ENCODE measurements around the gene ITGB3BP. TPM values are rescaled to one million over a fixed set of nuclear protein-coding genes. Genes with fewer than 3 reads are reported as not detected.

The ITGB3BP gene
- total RNA-seq, 1 experiment from 2014 or later: 50.2 TPM

DNA sequence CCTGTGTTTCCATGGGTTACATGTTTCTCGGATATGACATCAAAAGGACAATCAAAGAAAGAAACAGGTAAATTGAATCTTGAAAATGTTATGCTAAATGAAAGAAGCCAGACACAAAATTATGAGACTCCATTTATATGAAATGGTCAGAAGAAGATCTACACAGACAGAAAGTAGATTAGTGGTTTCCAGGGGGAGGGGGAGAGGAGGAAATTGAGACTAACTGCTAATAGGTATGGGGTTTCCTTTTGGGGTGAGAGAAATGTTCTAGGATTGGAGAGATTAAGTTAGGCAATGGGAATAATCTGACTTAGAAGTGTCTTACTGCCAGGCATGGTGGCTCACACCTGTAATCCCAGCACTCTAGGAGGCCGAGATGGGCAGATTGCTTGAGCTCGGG lies 21.8 kb downstream of the ITGB3BP start:
- Histone ChIP-seq H3K36me3 (ENCODE audit: control insufficient read depth in 1 of 2, insufficient read depth in 2 of 2, low read length in 2 of 2) (peaks cover 0 to under 1% of the 10 kb centered on the region in 2 experiments; a peak in 1 of 4 replicates), H3K4me3 (replicated peaks in 1 of 2; ENCODE audit: low read depth in 1 of 2, low read length in 2 of 2) (no peak overlapping the region), H3K4me1 (ENCODE audit: control insufficient read depth in 1 of 2, insufficient read depth in 2 of 2, low read length in 2 of 2) (no peaks in the 10 kb centered on the region), H4K20me1 (ENCODE audit: insufficient read depth) (no peaks in the 10 kb centered on the region), H3K9me2 (ENCODE audit: insufficient read depth) (no peaks in the 10 kb centered on the region), H3K9ac (ENCODE audit: low read length) (no peak overlapping the region), H3K4me2 (ENCODE audit: low read length) (no peak overlapping the region), H3K79me2 (ENCODE audit: insufficient read depth, low read length) (0 out of 2 replicates have a peak, but pooled peaks cover 6% of the 10 kb centered on the region), H3K27me3 (ENCODE audit: insufficient read depth, low read length) (no peaks in the 10 kb centered on the region), H3K27ac (ENCODE audit: low read depth, low read length) (no peak overlapping the region), H2AFZ (ENCODE audit: low read depth, low read length, poor library complexity, severe bottlenecking) (no peak overlapping the region), H3K9me3 (ENCODE audit: control insufficient read depth in 1 of 2, insufficient read depth in 1 of 2, low read depth in 1 of 2, low read length in 2 of 2) (no peaks in the 10 kb centered on the region)
- no peak for ATAC-seq
- BruUV-seq (replicated peaks): no TSS peak
- no peak for DNase-seq (ENCODE audit: low read depth, low spot score)
- ChIA-PET POLR2A (no interaction called here), CTCF (no interaction called here), RAD21 (ENCODE audit: low non-redundant PET in 1 of 2, low total read pairs in 2 of 2, uncharacterized antibody in 2 of 2, unreplicated experiment in 2 of 2) (no interaction called here)
- intact Hi-C loops (cut with micrococcal nuclease): no loop called here
- TF ChIP-seq SP1 (IDR thresholded peaks at IDR 0.05; ENCODE audit: low read depth) (no peak), EZH2phosphoT487 (IDR thresholded peaks at IDR 0.05; ENCODE audit: borderline replicate concordance) (no peak), RAD21 (IDR thresholded peaks at IDR 0.05; ENCODE audit: low read depth) (no peak), POLR2AphosphoS5 (IDR thresholded peaks at IDR 0.05; ENCODE audit: low read depth, low read length) (no peak), FOSL1 (IDR thresholded peaks at IDR 0.05; ENCODE audit: low read depth) (no peak), ELF1 (IDR thresholded peaks at IDR 0.05; ENCODE audit: borderline replicate concordance, low read depth) (no peak)
- TF ChIP-seq, protein P1, sequence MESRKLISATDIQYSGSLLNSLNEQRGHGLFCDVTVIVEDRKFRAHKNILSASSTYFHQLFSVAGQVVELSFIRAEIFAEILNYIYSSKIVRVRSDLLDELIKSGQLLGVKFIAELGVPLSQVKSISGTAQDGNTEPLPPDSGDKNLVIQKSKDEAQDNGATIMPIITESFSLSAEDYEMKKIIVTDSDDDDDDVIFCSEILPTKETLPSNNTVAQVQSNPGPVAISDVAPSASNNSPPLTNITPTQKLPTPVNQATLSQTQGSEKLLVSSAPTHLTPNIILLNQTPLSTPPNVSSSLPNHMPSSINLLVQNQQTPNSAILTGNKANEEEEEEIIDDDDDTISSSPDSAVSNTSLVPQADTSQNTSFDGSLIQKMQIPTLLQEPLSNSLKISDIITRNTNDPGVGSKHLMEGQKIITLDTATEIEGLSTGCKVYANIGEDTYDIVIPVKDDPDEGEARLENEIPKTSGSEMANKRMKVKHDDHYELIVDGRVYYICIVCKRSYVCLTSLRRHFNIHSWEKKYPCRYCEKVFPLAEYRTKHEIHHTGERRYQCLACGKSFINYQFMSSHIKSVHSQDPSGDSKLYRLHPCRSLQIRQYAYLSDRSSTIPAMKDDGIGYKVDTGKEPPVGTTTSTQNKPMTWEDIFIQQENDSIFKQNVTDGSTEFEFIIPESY (IDR thresholded peaks at IDR 0.05; ENCODE audit: extremely low read depth, insufficient replicate concordance, low read length): no peak
- TF ChIP-seq, protein P2, sequence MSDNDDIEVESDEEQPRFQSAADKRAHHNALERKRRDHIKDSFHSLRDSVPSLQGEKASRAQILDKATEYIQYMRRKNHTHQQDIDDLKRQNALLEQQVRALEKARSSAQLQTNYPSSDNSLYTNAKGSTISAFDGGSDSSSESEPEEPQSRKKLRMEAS (IDR thresholded peaks at IDR 0.05): no peak
- TF ChIP-seq, protein P3, sequence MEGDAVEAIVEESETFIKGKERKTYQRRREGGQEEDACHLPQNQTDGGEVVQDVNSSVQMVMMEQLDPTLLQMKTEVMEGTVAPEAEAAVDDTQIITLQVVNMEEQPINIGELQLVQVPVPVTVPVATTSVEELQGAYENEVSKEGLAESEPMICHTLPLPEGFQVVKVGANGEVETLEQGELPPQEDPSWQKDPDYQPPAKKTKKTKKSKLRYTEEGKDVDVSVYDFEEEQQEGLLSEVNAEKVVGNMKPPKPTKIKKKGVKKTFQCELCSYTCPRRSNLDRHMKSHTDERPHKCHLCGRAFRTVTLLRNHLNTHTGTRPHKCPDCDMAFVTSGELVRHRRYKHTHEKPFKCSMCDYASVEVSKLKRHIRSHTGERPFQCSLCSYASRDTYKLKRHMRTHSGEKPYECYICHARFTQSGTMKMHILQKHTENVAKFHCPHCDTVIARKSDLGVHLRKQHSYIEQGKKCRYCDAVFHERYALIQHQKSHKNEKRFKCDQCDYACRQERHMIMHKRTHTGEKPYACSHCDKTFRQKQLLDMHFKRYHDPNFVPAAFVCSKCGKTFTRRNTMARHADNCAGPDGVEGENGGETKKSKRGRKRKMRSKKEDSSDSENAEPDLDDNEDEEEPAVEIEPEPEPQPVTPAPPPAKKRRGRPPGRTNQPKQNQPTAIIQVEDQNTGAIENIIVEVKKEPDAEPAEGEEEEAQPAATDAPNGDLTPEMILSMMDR (IDR thresholded peaks at IDR 0.05 in 2 of 3, conservative IDR thresholded peaks at IDR 0.05 in 1 of 3; ENCODE audit: borderline replicate concordance in 1 of 3, insufficient read depth in 1 of 3, low read depth in 2 of 3, low read length in 2 of 3): no peak

Data from HCT116 (cell line).